CMK (cell line): ENCODE data around the gene APOL4.
A peak's percentile ranks its signal among the peaks of the same experiment; 100 is the strongest.
"Not testable (repeated sequence)": the region's sequence is repeated elsewhere in the genome, so short reads cannot be mapped to it uniquely, and the experiment has no call there.

Source experiments
- DNase-seq: peaks from one replicate; pipeline ENCODE4 v3.0.0-alpha.2; 2010; ENCODE audit warnings: low read depth

APOL4 gene

DNA sequence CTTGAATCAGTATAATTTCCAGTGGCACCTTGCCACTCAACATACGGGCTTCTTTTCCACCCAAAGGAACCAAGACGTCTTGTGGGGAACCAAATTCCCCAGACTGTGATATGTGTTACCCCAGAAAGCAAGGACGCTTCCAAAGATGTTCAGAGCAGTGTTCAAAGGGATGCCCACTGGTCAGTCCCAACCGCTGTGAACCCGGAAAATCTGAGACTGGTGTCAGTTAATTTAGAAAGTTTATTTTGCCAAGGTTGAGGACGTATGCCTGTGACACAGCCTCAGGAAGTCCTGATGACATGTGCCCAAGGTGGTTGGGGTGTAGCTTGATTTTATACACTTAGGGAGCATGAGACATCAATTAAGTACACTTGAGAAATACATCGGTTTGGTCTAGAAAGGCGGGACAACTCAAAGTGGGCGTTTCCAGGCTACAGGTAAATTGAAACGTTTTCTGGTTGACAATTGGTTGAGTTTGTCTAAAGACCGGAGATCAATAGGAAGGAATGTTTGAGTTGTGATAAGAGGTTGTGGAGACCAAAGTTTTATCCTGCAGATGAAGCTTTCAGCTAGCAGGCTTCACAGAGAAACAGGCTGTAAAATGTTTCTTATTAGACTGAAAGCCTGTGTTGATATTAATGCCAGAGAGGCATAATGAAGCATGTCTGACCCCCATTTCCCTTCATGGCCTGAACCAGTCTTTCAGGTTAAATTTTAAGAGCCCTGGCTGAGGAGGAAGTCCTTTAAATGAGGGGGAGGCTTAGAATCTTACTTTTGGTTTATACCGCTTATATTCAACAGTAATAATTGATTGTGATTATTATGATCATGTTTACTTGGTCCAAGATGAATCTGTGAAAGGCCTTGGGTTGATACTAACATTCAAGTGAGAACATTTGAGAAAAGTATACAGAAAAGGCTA is 47.8 kb downstream of the APOL4 start:
- DNase-seq, result no peak

DNA sequence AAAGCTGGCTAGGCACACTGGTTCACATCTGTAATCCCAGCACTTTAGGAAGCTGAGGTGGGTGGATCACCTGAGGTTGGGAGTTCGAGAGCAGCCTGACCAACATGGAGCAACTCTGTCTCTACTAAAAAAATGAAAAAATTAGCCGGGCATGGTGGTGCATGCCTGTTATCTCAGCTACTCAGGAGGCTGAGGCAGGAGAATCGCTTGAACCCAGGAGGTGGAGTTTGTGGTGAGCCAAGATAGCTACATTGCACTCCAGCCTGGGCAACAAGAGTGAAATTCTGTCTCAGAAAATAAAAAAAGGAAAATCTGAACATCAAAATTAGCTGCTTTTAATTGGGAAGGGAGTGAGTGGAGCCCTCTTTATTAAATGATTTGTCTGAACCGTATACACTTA is 48.8 kb downstream of the APOL4 start:
- not testable (repeated sequence) for DNase-seq

DNA sequence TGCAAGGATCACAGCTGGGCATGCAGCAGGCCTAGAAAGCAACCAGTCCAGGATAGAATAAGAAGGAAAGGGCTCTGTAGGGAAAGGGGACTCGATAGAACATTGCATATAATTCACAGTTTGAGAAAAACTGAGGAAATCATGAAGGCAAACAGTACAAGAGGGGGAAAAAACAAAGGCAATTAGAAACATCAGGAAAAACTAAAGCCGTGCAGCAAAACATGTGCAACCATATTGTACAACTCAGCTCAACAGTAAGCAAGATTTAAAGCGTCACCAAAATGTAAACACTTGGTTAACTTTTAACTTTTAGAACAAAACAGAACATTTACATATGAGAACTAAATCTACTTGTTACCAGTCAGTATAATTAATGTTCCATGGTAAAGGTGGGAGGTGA is 49.5 kb downstream of the APOL4 start:
- no peak for DNase-seq

DNA sequence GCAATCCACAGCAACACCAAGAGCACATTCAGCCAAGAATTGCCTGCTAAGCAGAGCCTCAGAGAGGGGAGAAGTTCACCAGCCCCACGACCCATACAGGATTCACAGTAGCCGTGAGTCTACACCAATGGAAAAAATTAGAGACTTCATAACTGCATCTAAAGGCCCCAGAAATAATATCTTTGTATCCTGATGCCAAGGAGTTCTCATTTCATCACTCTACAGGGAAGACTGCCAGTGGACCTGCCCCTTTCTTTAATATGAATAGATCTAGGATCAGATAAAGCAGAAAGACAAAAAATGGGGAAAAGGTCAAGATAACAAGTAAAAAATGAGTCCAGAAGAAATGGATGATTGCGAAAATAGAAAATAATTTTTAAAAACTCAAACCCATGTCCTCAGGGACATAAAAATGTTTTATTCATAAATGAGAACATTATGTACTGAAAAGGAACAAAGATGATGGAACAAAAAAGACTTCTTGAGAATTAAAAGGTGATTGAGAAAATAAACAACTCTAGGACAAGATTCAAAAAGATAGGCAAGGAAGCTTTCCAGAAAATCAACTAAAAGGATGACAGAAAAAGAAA is 50.5 kb downstream of the APOL4 start:
- DNase-seq, result no peak

DNA sequence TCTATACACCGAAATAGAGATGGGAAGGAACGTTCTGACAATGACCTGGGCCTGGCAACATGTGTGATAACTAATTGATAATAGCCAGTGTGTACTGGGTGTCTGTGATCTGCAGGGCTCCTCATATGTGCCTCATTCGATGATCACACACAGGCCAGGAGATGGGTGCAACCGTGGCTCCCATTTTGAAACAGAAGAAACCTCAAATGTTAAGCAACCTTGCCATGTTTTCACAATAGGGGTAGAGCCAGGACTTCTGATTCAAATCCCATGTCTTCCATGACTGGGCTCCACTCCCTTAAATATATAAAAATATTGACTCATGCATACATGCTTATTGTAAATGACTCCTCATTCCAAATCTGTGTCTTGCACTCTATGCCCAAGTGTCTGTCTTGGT is 52.2 kb downstream of the APOL4 start:
- DNase-seq, result no peak

DNA sequence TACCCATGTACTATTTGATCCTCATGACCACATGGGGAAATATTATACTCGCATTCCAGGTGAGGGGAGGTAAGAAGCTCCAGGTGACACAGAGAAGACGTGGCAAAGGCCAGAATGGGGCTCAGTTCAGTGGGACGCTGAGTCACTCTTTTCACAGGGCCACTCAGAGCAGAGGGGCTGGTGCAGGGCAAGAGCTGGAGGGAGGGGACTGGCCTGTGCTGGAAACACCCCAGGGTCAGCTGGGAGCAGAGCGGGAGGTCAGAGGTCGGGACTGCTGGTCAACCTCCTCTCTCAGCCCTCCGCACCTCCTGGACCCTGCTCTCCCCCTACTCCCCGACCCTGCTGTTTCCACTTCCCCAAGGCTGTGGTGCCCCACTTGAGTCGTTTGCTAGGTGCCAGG is 53.2 kb downstream of the APOL4 start:
- DNase-seq, result no peak

DNA sequence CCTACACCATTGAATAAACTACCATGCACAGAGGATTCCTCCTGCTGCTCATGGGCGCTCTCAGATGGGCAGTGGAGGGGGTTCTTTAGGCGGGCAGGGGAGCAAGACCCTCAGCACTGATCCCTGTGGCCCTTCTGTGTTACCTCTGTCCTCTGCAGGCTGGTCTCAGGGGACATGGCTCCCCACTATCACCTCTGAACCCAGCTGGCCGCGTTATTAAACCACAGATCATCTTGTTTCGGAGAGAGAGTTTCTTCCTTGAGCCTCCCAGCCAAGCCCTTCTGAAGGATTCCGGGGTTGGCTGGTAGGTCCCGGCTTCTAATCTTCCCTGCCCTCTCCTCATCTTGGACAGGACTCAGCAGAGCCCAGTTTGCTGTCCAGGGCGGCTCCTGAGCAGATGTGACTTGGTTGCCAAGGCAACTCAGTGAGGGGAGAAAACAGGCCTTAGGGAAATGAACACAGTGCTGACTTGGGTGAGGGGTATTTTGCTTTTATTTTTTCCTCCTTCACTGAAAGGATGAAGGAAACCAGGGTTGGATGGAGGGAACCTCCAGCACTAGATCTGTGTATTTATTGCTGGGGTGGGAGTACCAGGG is 54.3 kb downstream of the APOL4 start:
- no peak for DNase-seq

DNA sequence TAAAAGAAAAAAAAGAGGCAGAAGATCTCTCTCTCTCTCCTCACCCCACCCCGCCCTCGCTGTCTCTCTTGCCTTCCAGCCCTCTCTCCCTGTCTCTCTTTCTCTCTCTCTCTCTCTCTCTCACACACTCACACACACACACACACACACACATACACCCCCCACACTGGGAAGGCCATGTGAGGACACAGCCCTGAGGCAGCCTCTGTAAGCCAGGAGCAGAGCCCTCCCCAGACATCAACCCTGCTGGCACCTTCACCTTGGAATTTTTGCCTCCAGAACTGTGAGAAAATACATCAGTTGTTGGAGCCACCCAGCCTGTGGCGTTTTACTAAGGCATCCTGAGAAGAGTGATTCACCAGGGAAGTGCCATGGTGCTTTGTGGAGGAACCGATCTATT is 55.7 kb downstream of the APOL4 start:
- DNase-seq, result no peak

DNA sequence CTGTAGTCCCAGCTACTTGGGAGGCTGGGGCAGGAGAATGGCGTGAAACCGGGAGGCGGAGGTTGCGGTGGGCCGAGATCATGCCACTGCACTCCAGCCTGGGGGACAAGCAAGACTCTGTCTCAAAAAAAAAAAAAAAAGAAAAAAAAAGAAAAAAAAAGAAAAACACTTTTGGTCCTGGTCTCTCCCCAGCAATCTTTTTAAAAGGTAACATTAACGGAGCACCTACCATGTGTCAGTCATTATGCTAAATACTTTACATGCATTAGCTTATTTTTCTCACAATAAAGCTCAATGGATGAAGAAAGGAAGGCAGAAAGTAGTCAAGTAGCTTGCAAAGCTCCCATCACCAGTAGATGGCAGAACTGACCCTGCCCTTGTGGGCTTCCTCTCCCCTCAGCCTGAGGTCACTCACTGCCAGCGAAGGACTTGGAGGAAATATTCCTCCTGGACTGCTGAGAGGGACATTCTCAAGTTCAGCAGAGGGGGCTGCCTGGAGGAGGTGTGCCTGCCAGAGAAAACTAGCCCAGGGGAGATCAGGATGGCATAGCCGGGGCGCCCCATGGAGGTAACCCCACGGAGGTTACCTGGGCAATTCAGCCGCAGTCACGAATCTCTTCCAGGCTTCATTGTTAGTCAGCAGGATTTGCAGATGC is 56.6 kb downstream of the APOL4 start:
- DNase-seq, result peak; percentile 4

DNA sequence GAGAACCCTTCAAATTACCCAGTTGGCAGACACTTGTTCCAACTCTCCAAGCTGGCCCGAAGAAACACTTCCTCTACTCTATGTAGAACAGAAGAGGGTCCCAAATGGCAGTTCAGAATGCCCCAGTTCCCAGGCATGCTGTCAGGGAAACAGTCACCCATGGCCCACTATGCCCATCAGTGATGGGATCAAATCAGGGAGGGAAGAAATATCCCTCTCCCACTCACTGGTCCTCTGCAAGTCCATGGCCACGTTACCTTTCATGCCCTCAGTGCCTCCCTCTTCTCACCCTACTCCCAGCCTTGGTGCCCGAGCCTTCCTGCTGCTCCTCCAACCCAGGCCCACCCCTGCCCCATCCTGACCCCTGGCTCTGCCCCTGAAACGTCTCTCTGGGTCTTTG is 57.7 kb downstream of the APOL4 start:
- no peak for DNase-seq

DNA sequence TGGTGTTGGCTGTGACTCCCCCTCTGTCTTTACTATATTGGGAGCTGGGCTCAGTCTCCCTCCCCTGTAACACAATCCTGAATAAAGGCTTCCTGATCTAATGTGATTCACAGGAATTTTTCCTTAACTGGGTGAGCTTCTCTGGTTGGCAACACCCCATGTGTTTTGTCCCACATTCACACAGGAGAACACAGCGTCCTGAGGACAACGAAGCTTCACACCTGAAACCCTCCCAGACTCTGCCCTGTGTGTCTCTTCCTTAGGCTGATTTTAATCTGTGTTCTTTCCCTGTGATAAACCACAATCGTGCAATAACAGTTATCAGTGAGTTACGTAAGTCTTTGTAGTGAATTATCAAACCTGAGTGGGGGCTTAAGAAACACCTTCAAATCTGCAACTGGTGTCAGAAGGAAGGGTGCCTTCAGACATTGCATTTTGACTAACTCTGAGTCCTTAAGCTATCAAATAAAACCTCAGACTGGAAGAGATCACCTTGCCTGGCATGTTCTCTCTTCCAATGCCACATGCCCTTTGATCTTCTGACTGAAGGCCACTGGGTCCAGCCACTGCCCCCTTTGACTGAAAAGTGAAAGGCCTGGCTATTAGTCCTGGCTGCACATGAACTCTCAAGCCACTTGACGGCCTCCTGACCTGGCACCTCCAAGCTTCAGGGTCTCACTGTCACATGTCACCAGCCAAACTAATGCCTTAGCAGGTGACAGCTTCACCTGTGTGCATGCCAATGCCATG is 58.4 kb downstream of the APOL4 start:
- DNase-seq, result no peak

DNA sequence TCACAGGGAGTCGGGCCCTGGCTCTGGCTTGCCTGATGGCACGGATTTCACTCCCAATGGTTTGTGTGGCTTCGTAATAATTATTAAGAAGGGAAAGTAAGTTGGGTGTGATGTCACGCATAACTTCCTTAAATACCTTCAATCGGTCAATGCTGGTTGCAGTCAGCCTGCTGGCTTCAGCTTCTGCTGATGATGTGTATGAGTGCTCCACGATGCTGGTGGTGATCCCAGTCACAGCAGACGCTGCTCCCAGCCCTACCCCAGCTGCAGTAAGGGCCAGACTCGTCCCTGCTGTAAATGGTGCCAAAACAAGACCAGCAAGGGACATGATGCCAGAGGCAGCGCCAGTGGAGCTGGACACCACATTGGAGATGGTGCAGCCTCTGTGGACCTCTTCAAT is 60.1 kb downstream of the APOL4 start:
- no peak for DNase-seq
